IPS-NIHi7 (cell line): ENCODE measurements around the gene ODR4.
"Not testable (repeated sequence)": the region's sequence is repeated elsewhere in the genome, so short reads cannot be mapped to it uniquely, and the experiment has no call there.

Source experiments
- DNase-seq: peaks from one replicate; pipeline ENCODE4 v3.0.0; 2012; ENCODE audit warnings: mixed read lengths; ENCODE audit errors: extremely low spot score

The ODR4 gene

GRCh38 chr1:186421446-186421845 is 45.8 kb downstream of the ODR4 start:
- DNase-seq = no peak

GRCh38 chr1:186424539-186424938 is 48.9 kb downstream of the ODR4 start:
- no peak for DNase-seq

- no peak for DNase-seq
Observed at GRCh38 chr1:186426118-186426517, 50.5 kb downstream of the ODR4 start.

- no peak for DNase-seq
Observed at GRCh38 chr1:186429017-186429416, 53.4 kb downstream of the ODR4 start.

- DNase-seq = no peak
Observed at GRCh38 chr1:186435336-186435735, 59.7 kb downstream of the ODR4 start.

- DNase-seq = no peak
Observed at GRCh38 chr1:186438567-186438966, 62.9 kb downstream of the ODR4 start.

GRCh38 chr1:186440584-186440983 is 64.9 kb downstream of the ODR4 start:
- no peak for DNase-seq

- no peak for DNase-seq
Observed at GRCh38 chr1:186442651-186443375, 67.2 kb downstream of the ODR4 start.

- no peak for DNase-seq
Observed at GRCh38 chr1:186443638-186444037, 68.0 kb downstream of the ODR4 start.

GRCh38 chr1:186446152-186446551 is 70.5 kb downstream of the ODR4 start:
- no peak for DNase-seq

- no peak for DNase-seq
Observed at GRCh38 chr1:186454981-186455380, 79.3 kb downstream of the ODR4 start.

- no peak for DNase-seq
Observed at GRCh38 chr1:186456729-186457255, 81.2 kb downstream of the ODR4 start.

GRCh38 chr1:186459161-186459560 is 83.5 kb downstream of the ODR4 start:
- not testable (repeated sequence) for DNase-seq

GRCh38 chr1:186461014-186461413 is 85.4 kb downstream of the ODR4 start, which contains the start of gene PDC:
PDC (minus strand) TSS chr1:186461114; CDS start chr1:186449459, 11,655 bp downstream.
- no peak for DNase-seq

GRCh38 chr1:186463511-186463910 is 87.9 kb downstream of the ODR4 start:
- DNase-seq = peak; percentile 39

- DNase-seq = no peak
Observed at GRCh38 chr1:186463926-186464325, 88.3 kb downstream of the ODR4 start.

- DNase-seq = not testable (repeated sequence)
Observed at GRCh38 chr1:186465491-186465890, 89.9 kb downstream of the ODR4 start.

GRCh38 chr1:186465946-186466345 is 90.3 kb downstream of the ODR4 start:
- no peak for DNase-seq
